Mucosa of rectum (tissue), 2 donors: ENCODE data around the gene ME1.
"Not testable (repeated sequence)": the region's sequence is repeated elsewhere in the genome, so short reads cannot be mapped to it uniquely, and the experiment has no call there.

Experiments used
- H3K27ac ChIP-seq, 2 donors: one replicate each; pipeline ENCODE4 v1.7.0; 2013; ENCODE audit warnings: inconsistent platforms in 2 of 2, low read depth in 2 of 2, low read length in 2 of 2
- H3K27me3 ChIP-seq, 2 donors: one replicate each; pipeline ENCODE4 v1.7.0; 2013; ENCODE audit warnings: low read length in 2 of 2; ENCODE audit not compliant: control insufficient read depth in 2 of 2, insufficient read depth in 2 of 2
- H3K36me3 ChIP-seq, 2 donors: one replicate each; pipeline ENCODE4 v1.7.0; 2013; ENCODE audit warnings: low read length in 2 of 2; ENCODE audit not compliant: control insufficient read depth in 2 of 2, insufficient read depth in 2 of 2
- H3K4me1 ChIP-seq, 2 donors: one replicate each; pipeline ENCODE4 v1.7.0; 2013; ENCODE audit warnings: low read length in 2 of 2, mild to moderate bottlenecking in 1 of 2; ENCODE audit not compliant: control insufficient read depth in 2 of 2, insufficient read depth in 2 of 2
- H3K4me3 ChIP-seq, 2 donors: one replicate each; pipeline ENCODE4 v1.7.0; 2013; ENCODE audit warnings: low read length in 2 of 2
- H3K9ac ChIP-seq, 2 donors: one replicate each; pipeline ENCODE4 v1.7.0; 2013; ENCODE audit warnings: low read length in 2 of 2, low read depth in 1 of 2, mild to moderate bottlenecking in 1 of 2
- H3K9me3 ChIP-seq, 2 donors: one replicate each; pipeline ENCODE4 v1.7.0; 2013; ENCODE audit warnings: low read length in 2 of 2; ENCODE audit not compliant: control insufficient read depth in 2 of 2
- donor health status: healthy.
- donor health status: Normal muscosa, but diverticular disease.

Gene ME1

GRCh38 chr6:83285917-83286316, 144.9 kb downstream of the ME1 start:
- H3K9me3 ChIP-seq: no peaks in the 10 kb centered on the region
- no peaks in the 10 kb centered on the region for H3K36me3 ChIP-seq
- H3K27me3 ChIP-seq: no peaks in the 10 kb centered on the region

GRCh38 chr6:83273596-83273995, 157.3 kb downstream of the ME1 start:
- Histone ChIP-seq H3K9ac (no peak overlapping the region), H3K9me3 (no peaks in the 10 kb centered on the region), H3K4me3 (no peak overlapping the region), H3K27ac (no peak overlapping the region), H3K36me3 (no peaks in the 10 kb centered on the region), H3K4me1 (no peaks in the 10 kb centered on the region), H3K27me3 (no peaks in the 10 kb centered on the region)

More at GRCh38 chr6:83285917-83286316, 144.9 kb downstream of the ME1 start:
- Histone ChIP-seq H3K4me3 (no peak overlapping the region), H3K9ac (no peak overlapping the region), H3K27ac (no peak overlapping the region), H3K4me1 (no peaks in the 10 kb centered on the region)

GRCh38 chr6:83270971-83271719, 159.7 kb downstream of the ME1 start:
- Histone ChIP-seq H3K4me3 (no peak overlapping the region), H3K9me3 (no peaks in the 10 kb centered on the region), H3K36me3 (no peaks in the 10 kb centered on the region), H3K9ac (no peak overlapping the region), H3K4me1 (no peaks in the 10 kb centered on the region), H3K27me3 (no peaks in the 10 kb centered on the region), H3K27ac (no peak overlapping the region)

GRCh38 chr6:83265384-83265783, 165.5 kb downstream of the ME1 start:
- no peaks in the 10 kb centered on the region for H3K27me3 ChIP-seq
- no peak overlapping the region for H3K27ac ChIP-seq
- H3K4me3 ChIP-seq: no peak overlapping the region
- H3K4me1 ChIP-seq: no peaks in the 10 kb centered on the region
- H3K9ac ChIP-seq: no peak overlapping the region
- H3K36me3 ChIP-seq: no peaks in the 10 kb centered on the region
- no peaks in the 10 kb centered on the region for H3K9me3 ChIP-seq

DNA sequence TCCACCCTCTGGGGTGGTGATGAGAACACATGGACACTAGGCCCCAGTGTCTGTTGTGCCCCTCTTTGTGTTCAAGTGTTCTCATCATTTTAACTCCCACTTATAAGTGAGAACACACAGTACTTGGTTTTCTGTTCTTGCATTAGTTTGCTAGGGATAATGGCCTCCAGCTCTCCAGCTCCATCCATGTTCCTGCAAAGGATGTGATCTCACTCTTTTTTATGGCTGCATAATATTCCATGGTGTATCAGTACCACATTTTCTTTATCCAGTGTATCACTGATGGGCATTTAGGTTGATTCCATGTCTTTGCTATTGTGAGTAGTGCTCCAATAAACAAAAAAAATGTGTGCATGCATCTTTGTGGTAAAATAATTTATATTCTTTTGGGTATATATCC, 170.3 kb downstream of the ME1 start:
- Histone ChIP-seq H3K9me3 (no peaks in the 10 kb centered on the region), H3K27ac (no peak overlapping the region), H3K4me3 (no peak overlapping the region), H3K36me3 (no peaks in the 10 kb centered on the region), H3K4me1 (no peaks in the 10 kb centered on the region), H3K27me3 (no peaks in the 10 kb centered on the region), H3K9ac (no peak overlapping the region)

DNA sequence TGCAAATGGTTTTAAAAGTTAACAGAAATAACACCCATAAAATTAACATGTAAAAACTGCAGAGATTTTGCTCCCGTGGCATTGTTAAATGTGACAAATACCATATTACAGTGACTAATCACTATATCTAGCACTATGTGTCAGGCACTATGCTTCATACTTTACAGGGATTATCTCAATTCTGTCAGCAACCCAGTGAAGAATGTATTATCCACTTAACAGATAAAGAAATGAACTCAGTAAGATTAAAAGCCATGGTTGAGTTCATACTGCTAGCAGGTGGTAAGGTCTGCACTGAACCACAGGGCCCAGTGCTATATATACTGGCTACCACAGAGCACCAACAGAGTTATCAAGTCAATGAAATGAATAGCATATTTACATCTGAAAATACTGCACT, 172.3 kb downstream of the ME1 start:
- Histone ChIP-seq H3K4me3 (no peak overlapping the region), H3K9me3 (no peaks in the 10 kb centered on the region), H3K27me3 (no peaks in the 10 kb centered on the region), H3K4me1 (no peaks in the 10 kb centered on the region), H3K9ac (no peak overlapping the region), H3K36me3 (no peaks in the 10 kb centered on the region), H3K27ac (no peak overlapping the region)

DNA sequence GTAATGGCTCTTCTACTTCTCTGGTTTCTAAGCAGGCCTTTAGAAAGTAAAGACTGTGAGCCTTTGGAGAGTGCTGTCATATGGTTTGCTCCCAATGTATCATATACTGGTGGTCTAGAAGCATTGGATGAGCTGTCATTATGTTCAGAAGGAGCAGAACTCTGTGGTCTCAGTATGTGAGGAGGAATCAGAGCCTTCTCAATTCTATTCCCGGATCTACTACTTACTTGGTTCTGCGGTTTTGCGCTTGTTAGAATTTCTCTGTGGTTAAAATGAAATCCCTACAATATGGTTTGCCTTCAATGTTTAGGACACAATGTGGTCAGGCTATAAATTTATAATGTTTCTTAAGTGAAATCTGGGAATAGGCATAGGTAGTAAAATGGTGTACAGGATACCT, 173.1 kb downstream of the ME1 start:
- no peaks in the 10 kb centered on the region for H3K9me3 ChIP-seq
- no peaks in the 10 kb centered on the region for H3K36me3 ChIP-seq
- H3K9ac ChIP-seq: no peak overlapping the region
- no peaks in the 10 kb centered on the region for H3K27me3 ChIP-seq
- H3K27ac ChIP-seq: no peak overlapping the region
- H3K4me3 ChIP-seq: no peak overlapping the region
- H3K4me1 ChIP-seq: no peaks in the 10 kb centered on the region

GRCh38 chr6:83256719-83257118, 174.1 kb downstream of the ME1 start:
- H3K4me3 ChIP-seq, H3K27me3 ChIP-seq, H3K9ac ChIP-seq, H3K27ac ChIP-seq, H3K9me3 ChIP-seq, H3K4me1 ChIP-seq, H3K36me3 ChIP-seq: not testable (repeated sequence)

DNA sequence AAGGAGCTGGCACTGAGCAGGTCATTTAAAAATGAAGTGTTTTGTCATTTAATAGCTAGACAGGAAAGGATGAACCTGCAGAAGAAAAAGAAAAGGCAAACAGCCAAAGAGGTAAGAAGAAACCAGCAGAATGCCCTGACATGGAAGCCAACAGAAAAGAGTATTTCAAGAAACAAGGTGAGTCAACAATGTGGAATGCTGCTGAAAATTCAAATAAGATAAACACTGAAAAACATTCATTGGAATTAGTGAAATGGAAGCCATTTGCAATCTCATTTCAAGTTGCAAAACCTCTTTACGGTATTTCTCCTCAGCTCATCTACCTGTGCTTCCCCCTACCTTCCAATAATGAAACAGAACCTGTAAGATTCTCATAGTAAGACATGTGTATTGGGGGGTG, 178.1 kb downstream of the ME1 start:
- no peaks in the 10 kb centered on the region for H3K27me3 ChIP-seq
- peaks cover 0 to 2% of the 10 kb centered on the region in 2 donors for H3K36me3 ChIP-seq
- H3K4me1 ChIP-seq: peaks cover 0 to 5% of the 10 kb centered on the region in 2 donors
- no peak overlapping the region for H3K27ac ChIP-seq
- H3K9me3 ChIP-seq: no peaks in the 10 kb centered on the region
- H3K9ac ChIP-seq: no peak overlapping the region
- no peak overlapping the region for H3K4me3 ChIP-seq

DNA sequence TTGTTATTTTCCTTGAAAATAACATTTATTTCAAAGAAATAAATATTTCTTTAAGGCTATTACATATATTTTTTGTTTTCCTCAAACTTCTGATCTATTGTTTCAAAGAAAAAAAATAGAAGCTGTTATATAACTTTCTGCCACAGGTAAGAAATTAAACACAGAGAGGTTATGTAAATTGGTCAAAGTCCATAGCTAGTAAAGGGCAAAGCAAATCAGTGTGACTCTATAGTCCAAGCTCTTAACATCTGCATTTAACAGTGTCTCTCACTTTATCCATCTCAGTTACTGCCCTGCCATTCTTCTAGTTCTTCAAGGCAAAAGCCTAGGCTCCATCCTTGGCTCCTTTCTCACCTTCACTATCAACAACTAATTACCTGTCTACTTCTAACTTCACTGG, 180.6 kb downstream of the ME1 start:
- H3K27me3 ChIP-seq: no peaks in the 10 kb centered on the region
- H3K9ac ChIP-seq: no peak overlapping the region
- H3K9me3 ChIP-seq: no peaks in the 10 kb centered on the region
- peaks cover 0 to 2% of the 10 kb centered on the region in 2 donors for H3K36me3 ChIP-seq
- H3K4me1 ChIP-seq: peaks cover 0 to 5% of the 10 kb centered on the region in 2 donors
- no peak overlapping the region for H3K27ac ChIP-seq
- no peak overlapping the region for H3K4me3 ChIP-seq
